MM.1S (cell line): ENCODE measurements around the gene SNCA.

ENCODE experiments used
- DNase-seq: peaks from one replicate; pipeline ENCODE4 v3.0.0-alpha.2; 2015
- H2AFZ ChIP-seq: fragments of 300-600 bp; sonication (generic); 2 replicates; pipeline ENCODE4 v1.6.0; 2016; ENCODE audit warnings: antibody characterized with exemption, low read length
- H3F3A ChIP-seq: fragments of 300-600 bp; sonication (generic); 2 replicates; pipeline ENCODE4 v1.6.1; 2016; ENCODE audit warnings: mild to moderate bottlenecking, antibody characterized with exemption, low read length, moderate library complexity, mixed read lengths; ENCODE audit not compliant: insufficient read depth
- H3K27ac ChIP-seq: fragments of 300-600 bp; sonication (generic); 2 replicates; pipeline ENCODE4 v1.5.1; 2016; ENCODE audit warnings: mild to moderate bottlenecking, low read length
- H3K27me3 ChIP-seq: fragments of 300-600 bp; sonication (generic); replicated peaks from 2 replicates; pipeline ENCODE4 v1.6.0; 2016; ENCODE audit warnings: low read length; ENCODE audit not compliant: insufficient read depth
- H3K36me3 ChIP-seq: fragments of 300-600 bp; sonication (generic); replicated peaks from 2 replicates; pipeline ENCODE4 v1.6.1; 2016; ENCODE audit warnings: mild to moderate bottlenecking, low read length, mixed read lengths; ENCODE audit not compliant: insufficient read depth
- H3K4me1 ChIP-seq: fragments of 300-600 bp; sonication (generic); 2 replicates; pipeline ENCODE4 v1.6.1; 2016; ENCODE audit warnings: low read length, mixed read lengths
- H3K4me2 ChIP-seq: fragments of 300-600 bp; sonication (generic); 2 replicates; pipeline ENCODE4 v1.6.0; 2016; ENCODE audit warnings: low read depth, low read length
- H3K4me3 ChIP-seq: fragments of 300-600 bp; sonication (generic); 2 replicates; pipeline ENCODE4 v1.5.1; 2016; ENCODE audit warnings: low read length, mixed read lengths
- H3K79me2 ChIP-seq: fragments of 300-600 bp; sonication (generic); 2 replicates; pipeline ENCODE4 v1.6.1; 2016; ENCODE audit warnings: mixed run types, low read length, mixed read lengths
- H3K9ac ChIP-seq: fragments of 300-600 bp; sonication (generic); 2 replicates; pipeline ENCODE4 v1.6.1; 2016; ENCODE audit warnings: low read length, mixed read lengths
- H3K9me2 ChIP-seq: fragments of 300-600 bp; sonication (generic); replicated peaks from 2 replicates; pipeline ENCODE4 v1.6.1; 2016; ENCODE audit warnings: mild to moderate bottlenecking, low read length, mixed read lengths; ENCODE audit not compliant: insufficient read depth
- H3K9me3 ChIP-seq: fragments of 300-600 bp; sonication (generic); replicated peaks from 2 replicates; pipeline ENCODE4 v1.6.1; 2016; ENCODE audit warnings: mild to moderate bottlenecking, low read length, mixed read lengths; ENCODE audit not compliant: insufficient read depth
- H4K20me1 ChIP-seq: fragments of 300-600 bp; sonication (generic); 2 replicates; pipeline ENCODE4 v1.6.1; 2016; ENCODE audit warnings: mild to moderate bottlenecking, low read length, moderate library complexity, mixed read lengths; ENCODE audit not compliant: insufficient read depth
- EZH2 ChIP-seq: fragments of 300-600 bp; sonication (generic); optimal IDR thresholded peaks from 2 replicates; pipeline ENCODE3; 2017; ENCODE audit warnings: low read depth, mild to moderate bottlenecking, antibody characterized with exemption, low read length, mixed read lengths
- EZH2phosphoT487 ChIP-seq: fragments of 300-600 bp; sonication (generic); IDR thresholded peaks from 2 replicates; pipeline ENCODE4 v1.6.1; 2018; ENCODE audit warnings: antibody characterized with exemption, low read length
- TF ChIP-seq, protein P1 (sequence below): fragments of 300-600 bp; sonication (generic); IDR thresholded peaks from 2 replicates; pipeline ENCODE4 v1.5.1; 2016; ENCODE audit warnings: antibody characterized with exemption, low read length, mixed read lengths

SNCA gene

GRCh38 chr4:89800012-89800516, 36.9 kb downstream of the SNCA start:
- Histone ChIP-seq H4K20me1 (no peaks in the 10 kb centered on the region), H3K9me2 (no peaks in the 10 kb centered on the region), H3F3A (no peaks in the 10 kb centered on the region), H3K4me3 (no peak overlapping the region), H3K36me3 (no peaks in the 10 kb centered on the region), H3K9me3 (no peaks in the 10 kb centered on the region), H3K79me2 (no peaks in the 10 kb centered on the region), H2AFZ (no peak overlapping the region), H3K27me3 (no peaks in the 10 kb centered on the region), H3K4me2 (no peak overlapping the region), H3K4me1 (no peaks in the 10 kb centered on the region), H3K27ac (no peak overlapping the region), H3K9ac (no peak overlapping the region)
- TF ChIP-seq EZH2phosphoT487 = no peak
- TF ChIP-seq EZH2 = no peak
- TF ChIP-seq, protein P1, sequence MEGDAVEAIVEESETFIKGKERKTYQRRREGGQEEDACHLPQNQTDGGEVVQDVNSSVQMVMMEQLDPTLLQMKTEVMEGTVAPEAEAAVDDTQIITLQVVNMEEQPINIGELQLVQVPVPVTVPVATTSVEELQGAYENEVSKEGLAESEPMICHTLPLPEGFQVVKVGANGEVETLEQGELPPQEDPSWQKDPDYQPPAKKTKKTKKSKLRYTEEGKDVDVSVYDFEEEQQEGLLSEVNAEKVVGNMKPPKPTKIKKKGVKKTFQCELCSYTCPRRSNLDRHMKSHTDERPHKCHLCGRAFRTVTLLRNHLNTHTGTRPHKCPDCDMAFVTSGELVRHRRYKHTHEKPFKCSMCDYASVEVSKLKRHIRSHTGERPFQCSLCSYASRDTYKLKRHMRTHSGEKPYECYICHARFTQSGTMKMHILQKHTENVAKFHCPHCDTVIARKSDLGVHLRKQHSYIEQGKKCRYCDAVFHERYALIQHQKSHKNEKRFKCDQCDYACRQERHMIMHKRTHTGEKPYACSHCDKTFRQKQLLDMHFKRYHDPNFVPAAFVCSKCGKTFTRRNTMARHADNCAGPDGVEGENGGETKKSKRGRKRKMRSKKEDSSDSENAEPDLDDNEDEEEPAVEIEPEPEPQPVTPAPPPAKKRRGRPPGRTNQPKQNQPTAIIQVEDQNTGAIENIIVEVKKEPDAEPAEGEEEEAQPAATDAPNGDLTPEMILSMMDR = no peak
- DNase-seq = no peak

DNA sequence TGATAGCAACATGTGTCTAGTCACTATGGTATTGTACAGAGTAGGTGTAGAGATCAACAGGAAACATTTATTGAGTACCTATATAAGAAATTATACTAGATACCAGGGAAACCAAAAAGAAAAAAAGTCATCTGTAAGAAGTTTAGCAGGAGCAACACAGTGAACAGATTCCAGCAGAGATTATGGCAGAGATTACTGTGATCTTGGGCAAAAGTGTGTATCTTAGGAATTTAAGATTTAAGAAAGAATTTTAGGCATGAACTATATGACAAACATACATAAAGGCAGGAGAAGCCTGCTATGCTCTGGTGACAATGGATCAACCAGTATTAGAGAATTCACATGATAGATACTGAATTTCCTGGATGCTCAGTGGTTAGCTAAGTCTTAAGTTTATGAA, 37.9 kb downstream of the SNCA start:
- H3F3A ChIP-seq = no peaks in the 10 kb centered on the region
- H3K9me2 ChIP-seq = no peaks in the 10 kb centered on the region
- no peaks in the 10 kb centered on the region for H4K20me1 ChIP-seq
- H3K27ac ChIP-seq = no peak overlapping the region
- no peaks in the 10 kb centered on the region for H3K36me3 ChIP-seq
- TF ChIP-seq, protein P1 = no peak
- TF ChIP-seq EZH2 (no peak), EZH2phosphoT487 (no peak)
- H3K9ac ChIP-seq = no peak overlapping the region
- no peak overlapping the region for H2AFZ ChIP-seq
- DNase-seq = no peak
- H3K79me2 ChIP-seq = no peaks in the 10 kb centered on the region
- H3K9me3 ChIP-seq = no peaks in the 10 kb centered on the region
- H3K27me3 ChIP-seq = no peaks in the 10 kb centered on the region
- no peak overlapping the region for H3K4me3 ChIP-seq
- H3K4me1 ChIP-seq = no peaks in the 10 kb centered on the region
- no peak overlapping the region for H3K4me2 ChIP-seq

DNA sequence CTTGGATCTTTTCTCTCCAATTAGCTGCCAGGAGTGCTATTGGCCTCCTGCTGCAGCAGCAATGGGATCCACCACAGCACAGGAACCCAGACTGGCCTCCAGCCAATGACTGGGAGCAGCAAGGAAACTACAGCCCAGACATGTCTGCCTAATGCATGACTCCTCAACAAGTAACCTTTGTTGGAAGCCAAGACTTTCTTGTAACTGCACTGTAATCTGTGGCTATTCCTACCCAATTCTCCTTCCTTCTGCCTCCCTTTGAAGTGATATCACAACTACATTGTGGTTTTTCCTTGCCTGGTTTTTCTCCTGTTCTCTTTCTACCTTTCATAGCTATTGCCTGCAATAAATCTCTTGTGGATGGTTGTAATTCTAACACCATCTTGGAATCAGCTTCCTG, 39.8 kb downstream of the SNCA start:
- no peaks in the 10 kb centered on the region for H3F3A ChIP-seq
- DNase-seq = no peak
- TF ChIP-seq EZH2 = no peak
- TF ChIP-seq, protein P1 = no peak
- no peak for TF ChIP-seq EZH2phosphoT487
- no peak overlapping the region for H3K9ac ChIP-seq
- no peak overlapping the region for H3K27ac ChIP-seq
- no peaks in the 10 kb centered on the region for H3K27me3 ChIP-seq
- no peaks in the 10 kb centered on the region for H4K20me1 ChIP-seq
- no peak overlapping the region for H3K4me3 ChIP-seq
- H3K4me2 ChIP-seq = no peak overlapping the region
- H3K9me2 ChIP-seq = no peaks in the 10 kb centered on the region
- no peaks in the 10 kb centered on the region for H3K9me3 ChIP-seq
- no peak overlapping the region for H2AFZ ChIP-seq
- no peaks in the 10 kb centered on the region for H3K79me2 ChIP-seq
- no peaks in the 10 kb centered on the region for H3K4me1 ChIP-seq
- H3K36me3 ChIP-seq = no peaks in the 10 kb centered on the region
